Midbrain (tissue), 1 donor: ENCODE data around the gene SLC25A43.

ENCODE experiments used
- DNase-seq: peaks from one replicate; lab custom pipeline; 2025; lab: John Stamatoyannopoulos, UW

Gene SLC25A43

GRCh38 chrX:119500061-119500800 is 101.1 kb downstream of the SLC25A43 start:
- DNase-seq: no peak

GRCh38 chrX:119501511-119502148 is 102.5 kb downstream of the SLC25A43 start:
- DNase-seq: no peak

DNA sequence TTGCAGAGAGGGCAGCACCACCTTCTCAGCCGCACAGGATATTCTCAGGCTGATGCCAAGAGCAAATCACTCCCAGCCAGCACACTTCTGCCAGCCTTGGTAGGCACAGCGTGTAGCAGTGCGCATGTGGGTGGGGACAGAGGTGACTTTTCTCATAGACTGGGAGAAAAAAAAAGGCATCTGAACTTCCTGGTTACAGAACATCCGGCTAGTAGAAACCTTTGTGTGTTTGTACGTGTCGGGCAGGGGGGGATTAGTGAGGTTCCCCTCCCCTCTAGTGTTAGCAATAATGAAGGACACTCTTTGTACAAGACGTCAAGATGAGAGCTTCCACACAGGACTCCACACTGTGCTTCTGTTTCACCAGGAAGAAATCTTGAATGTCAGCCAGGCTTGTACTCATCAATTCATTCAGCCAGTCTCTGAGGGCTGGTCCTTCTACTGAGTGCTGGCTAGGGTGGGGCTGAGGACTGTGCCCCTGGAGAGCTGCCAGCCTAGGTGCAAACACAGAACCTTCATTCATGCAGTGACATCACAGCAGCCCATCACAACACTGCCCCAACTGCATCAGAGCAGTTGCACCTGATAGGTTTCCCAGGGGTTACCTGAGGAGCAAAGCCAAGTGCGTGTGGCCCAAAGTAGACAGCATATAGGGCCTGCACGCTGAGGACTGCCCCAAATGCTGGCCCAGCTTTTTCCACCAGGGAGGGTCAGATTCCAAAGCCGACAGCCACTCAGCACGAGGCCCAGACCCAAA is 103.8 kb downstream of the SLC25A43 start:
- DNase-seq: no peak

DNA sequence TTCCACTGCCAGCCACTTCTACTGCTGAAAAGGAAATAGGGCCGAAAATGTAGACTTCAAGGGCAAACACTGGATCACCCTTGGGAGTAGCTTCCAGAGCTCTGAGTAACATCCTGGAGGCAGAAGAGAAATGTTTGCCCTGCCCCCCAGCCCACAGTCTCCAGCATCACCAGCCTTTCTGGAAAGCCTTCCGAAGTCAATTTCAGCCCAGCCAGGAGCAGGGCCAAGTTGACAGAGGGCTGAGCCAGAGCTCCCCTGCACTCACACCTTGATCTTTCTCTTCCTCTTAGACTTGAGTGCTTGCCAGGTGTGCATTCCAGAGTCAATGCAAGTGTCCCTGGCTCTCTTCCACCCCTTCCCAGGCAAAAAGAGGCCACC is 104.3 kb downstream of the SLC25A43 start:
- peak; percentile 15 for DNase-seq
